LNCaP clone FGC (cell line): ENCODE results near the gene SGPL1.

Experiments used
- DNase-seq: peaks from one replicate; pipeline ENCODE4 v3.0.0-alpha.2; 2011; ENCODE audit warnings: low read depth
- H3K4me3 ChIP-seq: 2 replicates; pipeline ENCODE4 v1.5.1; 2011; ENCODE audit warnings: mild to moderate bottlenecking, low read depth, low read length, control low read depth
- TF ChIP-seq, protein P1 (sequence below): IDR thresholded peaks from 2 replicates; pipeline ENCODE4 v1.5.1; 2012; ENCODE audit warnings: mild to moderate bottlenecking; ENCODE audit not compliant: control insufficient read depth, insufficient read depth; ENCODE audit errors: extremely low read depth

Gene SGPL1

DNA sequence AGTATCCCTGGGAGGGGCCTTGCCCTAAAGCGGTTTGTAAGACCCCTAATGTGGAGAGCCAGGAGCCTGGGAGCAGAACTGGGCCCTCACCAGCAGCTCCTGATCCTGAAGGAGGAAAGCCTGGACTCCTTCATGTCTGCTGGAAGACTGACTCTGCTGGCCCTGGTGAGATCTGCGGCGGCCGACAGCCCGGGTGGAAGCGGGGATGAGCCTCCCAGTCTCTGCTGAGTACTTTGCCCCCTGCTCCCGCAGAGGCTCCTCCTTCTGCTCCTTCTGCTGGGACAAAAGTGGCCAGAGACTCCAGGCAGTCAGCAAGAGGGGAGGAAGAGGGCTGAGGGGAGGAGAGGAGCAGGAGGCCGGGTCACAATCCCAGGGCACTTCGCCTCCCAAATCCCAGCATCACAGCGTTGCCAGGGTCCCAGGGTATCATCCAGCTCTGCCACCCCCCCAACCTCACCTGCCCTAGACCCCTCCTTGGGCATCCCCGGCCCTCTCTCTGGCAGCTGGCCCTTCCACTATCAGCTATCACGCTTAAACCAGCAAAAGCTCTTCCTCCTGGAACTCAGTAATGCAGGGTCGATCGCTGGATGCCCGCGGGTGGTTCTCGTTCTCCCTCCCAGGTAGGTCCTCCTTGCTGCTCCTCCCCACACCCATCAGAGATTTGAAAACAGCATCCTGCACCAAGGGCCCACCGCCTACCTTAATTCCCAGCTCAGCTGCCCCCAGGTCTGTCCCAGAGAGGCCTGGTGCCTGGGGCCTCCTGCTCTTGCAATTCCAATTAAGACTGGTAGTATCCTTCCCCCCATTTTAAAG is 38.5 kb upstream of the SGPL1 start:
- H3K4me3 ChIP-seq, result no peak overlapping the region
- TF ChIP-seq, protein P1, sequence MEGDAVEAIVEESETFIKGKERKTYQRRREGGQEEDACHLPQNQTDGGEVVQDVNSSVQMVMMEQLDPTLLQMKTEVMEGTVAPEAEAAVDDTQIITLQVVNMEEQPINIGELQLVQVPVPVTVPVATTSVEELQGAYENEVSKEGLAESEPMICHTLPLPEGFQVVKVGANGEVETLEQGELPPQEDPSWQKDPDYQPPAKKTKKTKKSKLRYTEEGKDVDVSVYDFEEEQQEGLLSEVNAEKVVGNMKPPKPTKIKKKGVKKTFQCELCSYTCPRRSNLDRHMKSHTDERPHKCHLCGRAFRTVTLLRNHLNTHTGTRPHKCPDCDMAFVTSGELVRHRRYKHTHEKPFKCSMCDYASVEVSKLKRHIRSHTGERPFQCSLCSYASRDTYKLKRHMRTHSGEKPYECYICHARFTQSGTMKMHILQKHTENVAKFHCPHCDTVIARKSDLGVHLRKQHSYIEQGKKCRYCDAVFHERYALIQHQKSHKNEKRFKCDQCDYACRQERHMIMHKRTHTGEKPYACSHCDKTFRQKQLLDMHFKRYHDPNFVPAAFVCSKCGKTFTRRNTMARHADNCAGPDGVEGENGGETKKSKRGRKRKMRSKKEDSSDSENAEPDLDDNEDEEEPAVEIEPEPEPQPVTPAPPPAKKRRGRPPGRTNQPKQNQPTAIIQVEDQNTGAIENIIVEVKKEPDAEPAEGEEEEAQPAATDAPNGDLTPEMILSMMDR, result no peak
- DNase-seq, result no peak

DNA sequence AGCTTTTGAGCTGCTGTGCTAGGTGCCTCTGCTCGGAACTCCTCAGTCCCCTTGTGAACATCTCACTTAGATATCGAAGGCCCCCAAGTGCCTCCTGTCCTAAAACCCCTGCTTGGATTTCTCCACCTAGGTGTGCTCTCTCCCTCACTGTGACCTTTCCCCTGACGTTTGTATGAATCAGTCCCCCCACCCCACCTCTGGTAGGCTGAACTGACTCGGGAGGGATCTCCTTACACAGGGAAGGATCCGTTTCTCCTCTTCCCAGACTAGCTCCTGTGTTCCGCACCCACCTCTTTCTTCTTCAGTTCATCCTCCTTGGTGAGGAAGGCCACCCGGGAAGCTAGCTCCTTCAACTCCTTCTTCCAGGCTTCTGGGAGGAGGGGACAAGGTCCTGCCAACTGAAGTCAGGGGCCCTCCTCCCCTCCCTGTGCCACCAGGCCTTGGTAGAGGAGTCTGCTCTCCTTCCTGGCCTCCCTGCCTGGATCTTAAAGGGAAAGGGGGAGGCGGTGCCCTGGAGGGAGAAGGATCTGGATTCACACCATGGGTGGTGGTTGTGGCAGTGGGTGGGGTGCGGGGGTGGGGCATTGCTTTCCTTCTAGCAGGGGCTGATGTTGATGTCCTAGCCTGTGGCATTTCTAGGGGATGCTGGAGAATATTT is 37.4 kb upstream of the SGPL1 start:
- TF ChIP-seq, protein P1, result no peak
- no peak overlapping the region for H3K4me3 ChIP-seq
- DNase-seq, result no peak

DNA sequence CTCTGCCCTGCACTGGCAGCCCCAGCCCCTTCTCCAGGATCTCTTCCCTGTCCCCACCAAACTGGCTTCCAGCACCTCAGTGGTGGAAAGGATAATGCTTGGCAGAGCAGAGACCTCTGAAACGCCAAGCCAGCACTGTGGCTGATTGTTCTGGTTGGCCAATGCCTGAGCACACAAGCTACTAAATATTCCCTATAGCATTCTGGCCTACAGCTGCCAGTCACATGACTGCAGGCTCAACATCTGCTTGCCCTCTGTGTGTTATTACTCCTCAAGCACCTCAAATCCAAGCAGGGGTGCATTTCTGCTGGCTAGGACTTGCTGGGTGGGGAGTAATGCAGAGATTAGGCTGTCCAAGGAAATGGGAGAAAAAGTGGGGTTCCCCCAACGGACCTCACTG is 36.7 kb upstream of the SGPL1 start:
- TF ChIP-seq, protein P1, result no peak
- DNase-seq, result no peak
- H3K4me3 ChIP-seq, result no peak overlapping the region

DNA sequence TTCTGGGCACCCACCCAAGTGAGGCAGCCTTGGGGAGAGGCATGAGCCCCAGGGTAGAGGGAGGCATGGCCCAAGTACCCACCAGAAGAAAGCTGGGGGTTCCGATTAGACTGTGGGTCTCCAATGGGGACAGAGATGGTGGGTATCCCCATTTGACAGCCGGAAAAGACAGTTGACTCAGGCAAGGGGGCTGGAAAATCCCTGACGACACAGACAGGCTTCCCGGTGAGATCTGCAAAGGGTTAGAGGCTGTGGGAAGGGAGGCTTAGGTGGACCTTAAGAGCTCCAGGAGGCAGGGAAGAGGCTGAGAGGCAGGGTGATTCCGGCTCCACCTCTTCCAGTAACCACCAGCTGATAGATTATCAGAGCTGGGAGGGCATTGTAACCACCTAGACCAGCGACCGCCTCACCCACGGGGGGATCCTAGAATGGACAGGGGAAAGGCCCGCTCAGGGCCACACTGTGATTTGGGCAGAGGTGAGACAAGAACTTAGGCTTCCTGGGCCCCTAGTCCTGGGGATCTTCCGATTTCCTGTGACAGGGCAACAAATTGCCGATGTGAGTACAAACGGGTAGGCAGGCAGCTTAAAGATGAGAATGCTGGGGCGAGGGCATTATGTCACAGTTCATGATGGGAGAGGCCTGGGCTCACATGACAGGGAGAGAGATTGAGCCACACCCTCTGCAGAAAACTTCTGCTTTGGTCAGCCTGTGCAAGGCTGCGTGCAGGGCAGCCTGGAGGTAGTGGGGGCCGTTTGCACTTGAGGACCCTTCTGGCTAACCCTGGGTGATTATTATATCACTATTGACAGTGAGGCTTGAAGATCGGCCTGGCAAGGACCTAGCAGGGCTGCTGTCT is 36.0 kb upstream of the SGPL1 start:
- TF ChIP-seq, protein P1, result no peak
- DNase-seq, result no peak
- H3K4me3 ChIP-seq, result no peak overlapping the region

DNA sequence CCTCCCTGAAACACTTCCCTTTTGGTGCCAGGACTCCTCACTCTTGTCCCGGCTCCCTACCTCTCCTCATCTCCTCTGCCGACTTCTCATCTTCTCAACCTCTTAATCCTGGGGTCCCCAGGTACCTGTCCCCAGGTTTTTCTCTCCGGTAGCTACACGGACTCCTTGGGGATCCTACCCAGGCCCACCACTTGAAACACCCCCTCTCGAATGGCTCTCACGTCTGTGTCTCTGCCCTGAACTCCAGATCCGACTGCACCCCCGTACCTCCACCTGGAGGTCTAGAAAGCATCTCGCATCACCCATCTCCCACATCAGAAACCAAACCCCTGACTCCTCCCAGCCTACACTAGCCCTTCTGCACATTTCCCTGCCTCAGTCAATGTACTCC is 35.4 kb upstream of the SGPL1 start:
- no peak for DNase-seq
- TF ChIP-seq, protein P1, result no peak
- H3K4me3 ChIP-seq, result no peak overlapping the region

DNA sequence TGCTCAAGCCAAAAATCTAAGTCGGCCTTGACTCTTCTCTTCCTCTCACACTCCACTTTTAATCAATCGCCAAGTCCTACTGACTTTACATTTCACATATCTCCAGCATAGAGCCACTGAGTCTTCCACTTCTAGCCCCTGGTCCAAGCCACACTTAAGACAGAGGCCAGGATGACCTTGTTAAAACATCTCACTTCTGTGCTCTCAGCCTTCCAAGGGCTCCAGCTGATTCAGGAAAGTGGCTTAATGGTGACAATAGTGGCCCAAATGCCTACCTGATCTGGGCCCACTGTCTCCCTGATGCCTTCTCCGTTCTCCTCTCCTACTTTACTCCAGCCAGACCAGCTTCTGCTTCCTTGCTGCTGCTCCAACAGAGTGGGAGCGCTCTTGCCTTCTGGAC is 35.0 kb upstream of the SGPL1 start:
- no peak for DNase-seq
- TF ChIP-seq, protein P1, result no peak

More for the DNA sequence above, 35.0 kb upstream of the SGPL1 start:
- no peak overlapping the region for H3K4me3 ChIP-seq
